H54 (cell line): ENCODE data around the gene MUC6.

ENCODE experiments used
- DNase-seq: peaks from one replicate; pipeline ENCODE4 v3.0.0; 2011; ENCODE audit warnings: low spot score, mixed read lengths; ENCODE audit not compliant: insufficient read length
- FAIRE-seq: peaks from 3 replicates; lab custom pipeline; 2011; peaks lifted over from hg19 to GRCh38; lab: Jason Lieb, UNC
- POLR2A ChIP-seq: IDR thresholded peaks from 2 replicates; pipeline ENCODE4 v1.6.1; 2011; ENCODE audit warnings: low read depth, mild to moderate bottlenecking, low read length

The MUC6 gene

DNA sequence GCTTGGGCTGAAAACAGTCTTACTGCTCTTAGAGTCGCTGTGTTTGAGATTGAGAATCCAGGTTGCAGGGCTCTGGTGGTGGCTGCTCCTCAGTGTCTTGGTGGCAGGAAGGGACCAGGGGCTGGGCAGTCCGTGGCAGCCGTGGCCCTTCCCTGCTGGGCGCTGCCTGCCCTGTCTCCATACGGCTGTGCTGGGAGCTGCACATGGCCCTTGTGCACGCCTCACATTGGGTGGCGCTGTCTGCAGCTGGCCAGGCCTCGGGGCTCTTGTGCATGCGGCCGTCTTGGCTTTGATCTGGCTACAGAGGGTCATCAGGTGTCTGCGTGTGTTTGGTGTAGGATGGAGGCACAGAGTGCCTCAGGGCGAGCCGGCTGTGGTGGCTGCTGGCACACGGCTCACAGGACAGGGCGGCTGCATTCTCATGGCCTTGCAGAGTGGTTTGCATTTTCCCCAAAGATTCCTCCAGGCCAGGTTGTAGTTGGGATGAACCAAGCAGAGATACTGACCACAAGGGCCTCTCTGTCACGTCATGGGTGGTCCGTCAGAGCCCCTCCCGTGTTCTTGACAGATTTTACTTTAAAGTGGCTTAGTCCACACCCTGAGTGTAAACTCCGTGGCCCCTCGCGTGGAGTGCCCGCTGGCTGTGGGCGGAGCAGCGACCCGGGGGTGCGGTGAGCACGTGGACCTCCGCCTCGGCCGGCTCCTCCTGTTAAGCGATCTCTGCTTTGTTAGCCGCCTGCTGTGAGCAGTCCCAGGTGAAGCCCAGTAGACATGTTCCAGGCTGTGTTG is 34.7 kb downstream of the MUC6 start:
- FAIRE-seq (no peak), DNase-seq (no peak)
- no peak for TF ChIP-seq POLR2A

DNA sequence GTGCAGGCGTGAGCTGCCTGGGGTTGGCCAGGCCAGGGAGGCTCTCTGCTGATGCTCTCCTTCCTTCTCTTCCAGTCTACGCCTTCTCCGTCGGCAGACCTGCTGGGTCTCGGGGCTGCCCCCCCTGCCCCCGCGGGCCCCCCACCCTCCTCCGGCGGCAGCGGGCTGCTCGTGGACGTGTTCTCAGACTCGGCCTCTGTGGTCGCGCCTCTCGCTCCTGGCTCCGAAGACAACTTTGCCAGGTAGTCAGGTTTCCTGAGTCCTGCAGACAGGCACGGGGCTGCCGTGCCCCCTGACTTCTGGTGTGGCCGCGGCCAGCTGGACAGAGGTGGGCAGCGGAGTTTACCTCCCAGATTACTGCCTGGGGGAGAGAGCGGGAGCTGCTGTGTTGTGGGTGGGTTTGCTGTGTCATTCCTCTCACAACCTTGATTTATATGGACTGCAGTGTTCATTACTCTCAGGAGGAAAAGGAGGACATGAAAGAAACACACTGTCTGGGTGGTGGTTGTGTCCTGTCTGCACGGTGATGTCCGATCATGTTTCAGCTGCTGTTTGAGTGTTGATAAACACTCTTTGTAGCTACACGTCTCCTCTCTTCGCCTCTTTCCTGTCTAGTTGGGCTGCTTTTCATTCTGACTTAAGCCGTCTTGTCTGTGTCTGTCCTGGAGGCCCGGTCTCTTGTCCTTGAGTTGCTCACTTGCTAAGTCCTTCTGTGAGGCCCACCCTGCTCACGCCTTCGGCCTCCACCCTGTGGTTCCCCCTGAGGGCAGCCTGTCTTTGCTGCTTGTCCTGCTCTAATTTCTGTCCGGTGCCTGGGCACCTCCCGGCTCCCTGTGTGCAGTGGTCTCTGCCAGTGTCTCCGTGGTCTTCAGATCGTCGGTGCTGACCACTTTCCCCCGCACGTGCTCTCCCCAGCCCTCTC is 35.9 kb downstream of the MUC6 start:
- TF ChIP-seq POLR2A, result no peak
- no peak for DNase-seq
- FAIRE-seq, result no peak

DNA sequence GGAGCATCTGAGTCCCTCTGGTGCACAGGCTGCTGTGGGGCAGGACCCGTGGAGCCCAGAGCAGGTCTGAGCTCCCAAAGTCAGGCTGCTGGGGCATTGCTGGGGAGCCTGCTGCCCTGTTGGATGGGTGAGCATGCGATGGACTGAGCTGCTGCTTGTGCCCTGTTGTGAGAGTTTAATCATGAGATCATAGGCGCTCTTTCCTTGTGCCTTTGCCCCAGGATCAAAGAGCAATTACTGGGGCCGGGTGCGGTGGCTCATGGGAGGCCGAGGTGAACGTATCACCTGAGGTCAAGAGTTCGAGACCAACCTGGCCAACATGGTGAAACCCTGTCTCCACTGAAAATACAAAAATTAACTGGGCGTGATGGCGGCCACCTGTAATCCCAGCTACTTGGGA is 37.5 kb downstream of the MUC6 start:
- no peak for TF ChIP-seq POLR2A
- no peak for DNase-seq
- no peak for FAIRE-seq

DNA sequence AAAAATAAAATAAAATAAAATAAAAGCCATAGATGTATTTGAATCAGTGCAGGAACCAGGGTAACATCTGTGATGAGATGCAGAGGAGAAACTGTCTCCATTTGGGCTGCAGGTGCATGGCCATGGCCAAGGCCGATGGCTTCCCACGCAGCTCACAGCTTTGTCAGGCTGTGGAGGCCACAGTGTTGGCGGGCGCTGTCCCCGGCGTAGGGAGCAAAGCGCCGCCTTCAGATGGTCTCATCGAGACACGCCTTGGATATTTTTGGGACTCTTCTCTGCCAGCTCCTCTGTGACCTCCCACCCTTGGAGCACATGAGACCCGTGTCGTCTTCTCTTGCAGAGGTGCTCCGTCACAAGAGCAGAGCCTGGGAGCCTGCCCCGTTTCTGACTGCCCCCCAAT is 38.6 kb downstream of the MUC6 start:
- no peak for DNase-seq
- TF ChIP-seq POLR2A, result no peak
- FAIRE-seq, result no peak

DNA sequence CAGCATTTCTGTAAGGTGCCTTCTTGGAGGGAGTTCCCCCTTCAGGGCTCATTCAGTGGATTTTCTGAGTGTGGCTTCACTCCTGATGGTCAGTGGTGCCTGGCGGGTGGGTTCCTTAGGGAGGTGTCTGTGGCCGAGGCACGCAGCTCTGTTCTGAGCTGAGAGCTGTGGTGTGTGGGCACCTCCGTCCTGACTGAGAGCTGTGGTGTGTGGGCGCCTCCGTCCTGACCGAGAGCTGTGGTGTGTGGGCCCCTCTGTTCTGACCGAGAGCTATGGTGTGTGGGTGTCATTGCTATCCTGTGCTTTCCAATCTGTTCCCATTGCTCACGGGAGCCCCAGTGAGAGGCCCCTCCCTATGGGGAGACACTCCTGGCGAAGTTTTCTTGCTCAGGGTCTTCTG is 39.8 kb downstream of the MUC6 start:
- DNase-seq, result no peak
- FAIRE-seq, result no peak
- no peak for TF ChIP-seq POLR2A

DNA sequence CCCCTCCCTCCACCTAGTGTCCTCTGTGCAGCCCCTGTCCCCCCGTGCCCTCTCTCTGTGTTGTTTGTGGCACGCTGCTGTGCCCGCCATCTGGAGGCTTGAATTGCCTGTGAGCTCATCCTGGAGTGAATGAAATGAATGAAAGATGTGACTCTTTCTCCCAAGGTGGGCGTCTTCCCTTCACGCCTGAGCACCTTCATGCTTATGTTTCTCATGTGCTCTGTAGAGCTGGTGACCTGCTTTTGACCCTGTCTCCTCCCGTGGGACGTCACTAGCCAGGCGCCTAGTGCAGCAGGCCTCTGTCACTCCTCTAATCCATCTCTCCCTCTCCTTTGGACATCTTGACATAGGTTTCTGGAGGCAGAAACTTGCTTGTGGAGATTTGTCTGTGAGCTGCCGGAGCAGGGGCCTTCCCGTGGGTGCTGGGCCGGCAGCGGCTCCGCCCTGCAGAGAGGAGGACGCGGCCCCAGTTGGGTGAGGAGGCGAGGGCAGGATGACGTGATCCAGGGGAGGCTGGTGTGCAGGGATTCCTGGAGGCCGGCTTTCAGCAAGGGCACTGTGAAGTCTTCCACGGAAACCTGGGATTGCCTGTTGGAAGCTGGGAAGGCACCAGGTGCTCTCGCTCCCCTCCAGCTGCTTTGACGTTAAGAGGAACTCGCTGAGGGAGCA is 40.6 kb downstream of the MUC6 start:
- TF ChIP-seq POLR2A, result no peak
- FAIRE-seq (no peak), DNase-seq (no peak)

DNA sequence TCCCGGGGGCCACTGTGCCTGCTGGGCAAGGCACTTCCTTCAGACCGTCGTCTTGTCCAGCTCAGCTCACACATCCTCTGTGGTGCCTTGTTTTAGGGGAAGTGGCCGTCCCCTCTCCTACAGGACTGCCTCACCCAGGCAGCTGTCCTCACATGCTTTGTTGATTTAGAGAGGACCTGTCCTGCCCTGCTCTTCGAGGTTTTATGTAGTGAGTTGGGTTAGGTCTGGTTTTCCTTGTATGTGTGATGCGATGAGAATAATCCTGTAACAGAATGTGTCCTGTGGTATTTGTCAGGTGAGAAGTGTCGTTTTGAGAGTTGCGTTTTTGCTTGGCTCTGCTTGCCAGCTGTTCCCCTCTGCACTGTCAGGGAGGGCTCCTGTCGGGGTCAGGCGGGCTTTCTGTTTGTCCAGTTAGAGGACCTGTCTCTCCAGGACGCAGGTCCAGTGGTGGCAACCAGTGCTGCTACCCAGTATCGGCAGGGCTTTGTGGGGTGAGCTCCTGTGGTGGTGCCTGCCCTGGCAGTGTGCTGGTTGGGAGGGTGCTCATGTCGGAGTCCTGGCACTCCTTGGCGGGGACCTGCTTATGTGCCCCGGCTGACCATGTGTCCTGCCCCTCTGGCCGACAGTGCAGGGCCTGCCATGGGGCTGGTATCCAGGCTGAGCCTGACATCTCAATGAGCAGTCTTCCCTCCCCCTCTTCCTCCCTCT is 41.3 kb downstream of the MUC6 start:
- DNase-seq (no peak), FAIRE-seq (no peak)
- TF ChIP-seq POLR2A, result no peak

DNA sequence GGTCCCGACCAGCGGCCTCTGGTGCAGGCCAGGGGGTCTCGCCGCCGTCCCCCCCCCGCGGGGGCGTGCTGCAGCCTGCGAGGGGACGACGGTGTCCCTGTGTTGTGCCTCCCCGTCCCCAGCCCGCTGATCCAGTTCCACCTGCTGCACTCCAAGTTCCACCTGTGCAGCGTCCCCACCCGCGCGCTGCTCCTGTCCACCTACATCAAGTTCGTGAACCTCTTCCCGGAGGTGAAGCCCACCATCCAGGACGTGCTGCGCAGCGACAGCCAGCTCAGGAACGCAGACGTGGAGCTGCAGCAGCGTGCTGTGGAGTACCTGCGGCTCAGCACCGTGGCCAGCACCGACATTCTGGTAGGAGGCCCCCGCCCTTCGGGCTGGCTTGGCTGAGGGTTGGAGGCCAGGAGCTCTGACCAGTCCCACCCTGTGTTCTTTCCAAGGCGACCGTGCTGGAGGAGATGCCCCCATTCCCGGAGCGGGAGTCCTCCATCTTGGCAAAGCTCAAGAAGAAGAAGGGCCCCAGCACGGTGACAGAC is 42.8 kb downstream of the MUC6 start:
- no peak for DNase-seq
- TF ChIP-seq POLR2A, result no peak
- no peak for FAIRE-seq

DNA sequence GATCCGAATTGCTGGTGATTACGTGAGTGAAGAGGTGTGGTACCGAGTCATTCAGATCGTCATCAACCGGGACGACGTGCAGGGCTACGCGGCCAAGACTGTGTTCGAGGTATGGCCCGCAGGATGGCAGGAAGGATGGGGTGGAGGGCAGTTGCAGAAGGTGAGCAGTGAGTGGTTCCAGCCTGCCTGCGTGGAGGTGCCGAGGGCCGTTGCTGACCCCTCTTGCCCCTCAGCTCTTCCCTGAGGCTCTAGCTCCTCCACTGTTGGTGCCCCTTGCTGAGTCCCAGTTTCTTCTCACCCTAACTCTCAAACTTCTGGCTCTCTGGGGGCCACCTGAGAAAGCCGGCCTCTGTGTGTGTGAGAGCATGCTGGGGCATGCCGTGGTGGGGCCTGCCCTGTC is 43.9 kb downstream of the MUC6 start:
- DNase-seq, result no peak
- FAIRE-seq, result no peak
- TF ChIP-seq POLR2A, result no peak

DNA sequence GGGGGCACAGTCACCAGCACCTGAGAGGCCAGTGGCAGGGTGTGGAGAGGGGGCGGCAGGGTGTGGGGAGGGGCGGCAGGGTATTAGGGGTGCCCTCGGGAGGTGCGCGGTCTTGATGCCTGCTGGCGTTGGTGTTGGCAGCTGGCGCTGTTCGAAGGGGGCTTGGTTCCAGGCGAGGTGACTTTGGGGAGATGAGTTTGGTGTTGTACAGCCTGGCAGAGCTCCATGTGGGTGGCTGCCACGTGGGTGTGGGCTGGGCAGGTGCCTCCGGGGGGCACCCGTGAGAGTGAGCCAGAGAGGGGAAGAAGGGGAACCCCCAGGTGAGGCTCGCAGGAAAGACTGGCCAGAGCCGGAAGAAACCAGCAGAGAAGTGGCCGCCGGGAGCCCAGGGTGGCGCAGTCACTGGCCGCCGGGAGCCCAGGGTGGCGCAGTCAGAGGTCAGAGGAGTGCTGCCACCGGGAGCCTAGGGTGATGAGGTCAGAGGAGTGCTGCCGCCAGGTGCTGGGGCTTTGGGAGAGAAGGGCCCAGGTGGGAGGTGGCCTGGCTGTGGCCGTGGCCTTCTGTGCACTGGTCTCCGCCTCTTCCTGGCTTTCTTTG is 44.7 kb downstream of the MUC6 start:
- DNase-seq (no peak), FAIRE-seq (no peak)
- no peak for TF ChIP-seq POLR2A

DNA sequence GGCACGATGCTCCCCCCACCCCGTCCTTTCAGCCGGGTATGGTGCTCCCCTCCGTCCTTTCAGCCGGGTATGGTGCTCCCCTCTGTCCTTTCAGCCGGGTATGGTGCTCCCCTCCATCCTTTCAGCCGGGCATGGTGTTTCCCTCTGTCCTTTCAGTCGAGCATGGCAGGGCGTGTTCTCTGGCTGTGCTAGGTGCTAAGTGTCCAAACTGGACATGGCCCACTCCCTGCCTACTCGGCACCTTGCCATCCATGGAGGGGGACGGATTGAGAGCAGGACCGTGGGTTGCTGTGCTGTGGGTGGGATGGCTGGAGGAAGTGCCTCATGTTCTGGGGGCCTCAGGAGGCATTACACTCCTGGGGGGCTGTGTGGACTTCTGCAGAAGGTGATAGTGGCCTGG is 45.5 kb downstream of the MUC6 start:
- DNase-seq, result no peak
- no peak for FAIRE-seq
- no peak for TF ChIP-seq POLR2A

DNA sequence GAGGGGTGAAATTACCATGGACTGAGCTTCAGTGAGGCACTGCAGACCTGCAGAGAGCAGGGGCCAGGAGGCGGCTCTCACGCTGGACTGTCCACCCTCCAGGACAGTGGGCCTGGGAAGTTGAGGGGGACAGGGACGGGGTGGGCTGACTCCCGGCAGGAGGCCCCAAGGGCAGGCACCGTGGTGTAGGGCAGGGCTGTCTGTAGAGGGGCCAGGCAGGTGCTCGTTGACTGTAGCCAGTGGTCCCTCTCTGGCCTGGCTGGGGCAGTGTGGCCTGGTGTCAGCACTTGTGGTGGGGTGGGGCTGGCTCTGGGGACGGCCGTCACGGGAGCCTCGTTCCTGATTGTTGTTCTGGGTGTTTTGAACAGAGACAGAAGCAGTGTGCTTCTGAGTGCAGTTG is 46.4 kb downstream of the MUC6 start:
- no peak for FAIRE-seq
- no peak for TF ChIP-seq POLR2A
- DNase-seq, result no peak

DNA sequence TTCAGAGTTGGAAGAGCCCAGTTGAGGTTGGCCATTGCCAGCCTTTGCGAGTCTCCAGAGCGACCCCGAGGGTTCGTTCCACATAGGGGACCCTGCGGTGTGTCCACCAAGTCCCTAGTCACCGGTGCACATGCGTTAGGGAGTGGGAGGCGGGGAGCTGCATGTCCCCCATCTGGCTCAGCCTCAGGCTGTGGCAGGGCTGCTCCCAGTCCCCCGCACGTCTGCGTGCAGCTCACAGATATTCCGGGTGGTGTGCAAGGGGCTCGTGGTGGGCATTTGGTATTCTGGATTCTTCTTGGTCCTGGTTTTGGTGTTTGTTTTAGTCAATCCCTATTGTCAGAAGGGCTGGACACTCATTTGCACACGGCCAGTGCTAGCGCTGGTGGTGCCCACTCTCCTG is 48.8 kb downstream of the MUC6 start:
- no peak for TF ChIP-seq POLR2A
- DNase-seq (no peak), FAIRE-seq (no peak)

DNA sequence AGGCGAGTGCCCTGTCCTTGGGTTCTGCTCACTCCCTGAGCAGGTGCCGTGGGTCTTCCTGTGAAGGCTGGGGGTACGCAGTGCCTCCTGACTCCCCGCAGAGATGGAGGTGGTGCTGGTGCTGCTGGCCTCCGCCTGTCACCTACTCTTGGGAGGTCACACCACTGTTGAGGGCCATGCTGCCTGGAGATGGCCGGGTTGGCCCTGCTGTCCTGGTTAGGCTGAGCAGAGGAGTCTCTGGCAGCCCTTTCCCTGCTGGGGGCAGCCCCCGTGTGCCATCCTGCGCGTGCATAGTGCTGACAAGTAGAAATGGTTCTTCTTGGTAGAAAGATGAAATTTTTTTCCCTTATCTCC is 49.6 kb downstream of the MUC6 start:
- TF ChIP-seq POLR2A, result no peak
- no peak for DNase-seq

More for the DNA sequence above, 49.6 kb downstream of the MUC6 start:
- no peak for FAIRE-seq
